ENCODE data around the gene CDKN1A.

The CDKN1A gene

GRCh38 chr6:36677059-36677749 is 1.3 kb upstream of the CDKN1A start:
- no peak for DNase-seq (ENCODE audit: low read depth in 2 of 2)

- DNase-seq (ENCODE audit: low read depth in 2 of 2) = no peak
Observed at GRCh38 chr6:36677753-36678487, 594 bp upstream of the CDKN1A start.

- DNase-seq (ENCODE audit: low read depth in 2 of 2) = no peak
Observed at GRCh38 chr6:36679043-36679833, 724 bp downstream of the CDKN1A start.

- DNase-seq (ENCODE audit: low read depth in 2 of 2) = peak; percentile 25 to 33
Observed at GRCh38 chr6:36682328-36683144, 4.0 kb downstream of the CDKN1A start.

GRCh38 chr6:36683145-36683655 is 4.7 kb downstream of the CDKN1A start:
- no peak for DNase-seq (ENCODE audit: low read depth in 2 of 2)

GRCh38 chr6:36683656-36684446 is 5.3 kb downstream of the CDKN1A start:
- DNase-seq (ENCODE audit: low read depth in 2 of 2) = no peak

- no peak for DNase-seq (ENCODE audit: low read depth in 2 of 2)
Observed at GRCh38 chr6:36684447-36684812, 5.9 kb downstream of the CDKN1A start.

- DNase-seq (ENCODE audit: low read depth in 2 of 2) = no peak
Observed at GRCh38 chr6:36685166-36685924, 6.8 kb downstream of the CDKN1A start.

GRCh38 chr6:36685926-36686667 is 7.6 kb downstream of the CDKN1A start:
- no peak for DNase-seq (ENCODE audit: low read depth in 2 of 2)

GRCh38 chr6:36686668-36687513 is 8.4 kb downstream of the CDKN1A start:
- no peak for DNase-seq (ENCODE audit: low read depth in 2 of 2)

- DNase-seq (ENCODE audit: low read depth in 2 of 2) = no peak
Observed at GRCh38 chr6:36688063-36688738, 9.7 kb downstream of the CDKN1A start.

GRCh38 chr6:36688739-36689075 is 10.2 kb downstream of the CDKN1A start:
- DNase-seq (ENCODE audit: low read depth in 2 of 2) = no peak

GRCh38 chr6:36691011-36691410 is 12.5 kb downstream of the CDKN1A start:
- no peak for DNase-seq (ENCODE audit: low read depth in 2 of 2)

- no peak for DNase-seq (ENCODE audit: low read depth in 2 of 2)
Observed at GRCh38 chr6:36691612-36692011, 13.1 kb downstream of the CDKN1A start.

GRCh38 chr6:36692220-36692619 is 13.7 kb downstream of the CDKN1A start:
- no peak for DNase-seq (ENCODE audit: low read depth in 2 of 2)

GRCh38 chr6:36692861-36693702 is 14.6 kb downstream of the CDKN1A start:
- no peak for DNase-seq (ENCODE audit: low read depth in 2 of 2)

GRCh38 chr6:36694616-36695015 is 16.1 kb downstream of the CDKN1A start:
- no peak for DNase-seq (ENCODE audit: low read depth in 2 of 2)

Data from stimulated activated CD8-positive, alpha-beta memory T cell treated with anti-CD3 and anti-CD28 coated beads, Interleukin-7, amount 100 ng/mL, for 4 hours (primary cell).